NCI-H1694 (cell line): ENCODE measurements around the gene CEP57L1.
"Not testable (repeated sequence)": the region's sequence is repeated elsewhere in the genome, so short reads cannot be mapped to it uniquely, and the experiment has no call there.

Experiments
- DNase-seq: peaks from one replicate; lab custom pipeline; 2025; lab: John Stamatoyannopoulos, UW

Gene CEP57L1

DNA sequence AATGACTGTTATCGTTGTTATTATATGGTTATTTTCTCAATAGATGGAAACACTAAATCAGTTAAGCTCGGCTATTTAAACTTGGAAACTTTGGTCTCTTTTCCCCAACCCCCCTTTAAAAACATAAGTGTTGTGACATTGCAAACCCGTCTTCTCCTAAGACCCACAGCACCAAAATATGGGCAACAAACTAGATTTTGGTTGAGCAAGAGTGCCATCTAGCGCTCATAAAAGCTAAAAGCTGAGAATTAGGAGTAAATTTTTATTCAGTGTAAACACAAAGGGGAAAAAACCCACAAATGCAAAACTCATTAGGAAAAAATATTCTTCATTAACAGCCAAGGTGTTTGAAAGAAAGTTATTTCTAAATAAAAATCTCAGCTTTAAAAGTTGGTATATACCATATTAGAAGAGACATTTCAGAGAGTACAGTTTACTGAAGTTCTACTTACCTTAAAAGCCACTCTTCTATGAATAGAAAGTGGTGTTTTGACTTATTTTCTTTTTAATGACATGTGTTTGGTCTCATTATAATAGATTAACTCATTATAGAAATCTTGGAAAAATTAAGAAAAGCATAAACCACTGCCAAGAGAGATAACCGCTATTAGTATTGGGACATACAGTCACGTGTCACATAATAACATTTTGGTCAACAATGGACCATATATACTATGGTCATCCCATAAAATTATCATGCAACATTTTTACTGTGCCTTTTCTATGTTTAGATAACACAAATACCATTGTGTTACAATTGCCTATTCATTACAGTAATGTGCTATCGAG lies 21.8 kb upstream of the CEP57L1 start:
- peak; percentile 54 for DNase-seq

DNA sequence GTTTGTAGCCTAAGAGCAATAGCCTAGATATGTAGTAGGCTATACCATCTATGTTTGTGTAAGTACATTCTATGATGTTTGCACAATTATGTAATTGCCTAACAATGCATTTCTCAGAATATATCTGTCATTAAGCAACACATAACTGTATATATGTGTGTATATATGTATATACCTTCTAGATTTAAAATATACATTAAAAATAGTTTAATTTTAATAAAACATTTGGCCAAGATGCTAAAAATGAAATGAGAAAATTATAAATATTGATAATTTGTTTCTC lies 21.2 kb upstream of the CEP57L1 start:
- no peak for DNase-seq

DNA sequence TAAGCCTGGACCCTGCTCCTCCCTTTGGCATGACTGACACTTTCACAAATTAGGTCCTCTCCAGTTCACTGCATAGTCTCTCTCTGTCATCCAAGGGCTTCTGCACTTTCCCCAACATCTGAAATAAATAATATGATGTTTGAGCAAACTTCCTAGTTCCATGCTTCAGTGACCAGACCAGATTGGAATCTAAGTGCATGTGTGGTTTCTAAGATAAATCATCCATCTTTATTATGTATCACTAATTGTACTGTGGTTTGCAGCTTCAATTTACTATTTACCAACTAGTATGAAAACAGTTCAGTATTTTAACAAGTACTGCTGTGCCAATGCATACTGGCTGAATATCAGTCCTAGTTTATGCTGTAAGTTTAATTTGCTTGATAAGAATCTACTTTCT lies 19.4 kb upstream of the CEP57L1 start:
- DNase-seq: peak; percentile 5

DNA sequence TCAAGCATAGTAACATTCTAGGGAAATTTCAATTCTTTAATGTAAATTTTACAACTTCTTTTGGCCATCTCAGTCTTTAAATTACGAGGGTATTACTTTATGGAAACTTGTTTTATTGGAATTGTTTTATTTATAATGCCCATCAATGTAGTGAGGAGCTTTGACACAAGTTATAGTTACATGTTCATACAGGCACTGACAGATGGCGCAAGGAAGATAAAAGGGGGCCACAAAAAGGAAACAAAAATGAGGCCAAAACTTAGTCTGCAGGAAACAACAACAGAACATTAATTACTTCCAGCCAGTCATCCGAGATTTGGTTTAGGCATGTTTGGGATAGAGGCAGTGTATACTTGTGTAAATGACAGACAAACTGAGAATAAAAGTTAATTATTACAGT lies 18.9 kb upstream of the CEP57L1 start:
- peak; percentile 17 for DNase-seq

DNA sequence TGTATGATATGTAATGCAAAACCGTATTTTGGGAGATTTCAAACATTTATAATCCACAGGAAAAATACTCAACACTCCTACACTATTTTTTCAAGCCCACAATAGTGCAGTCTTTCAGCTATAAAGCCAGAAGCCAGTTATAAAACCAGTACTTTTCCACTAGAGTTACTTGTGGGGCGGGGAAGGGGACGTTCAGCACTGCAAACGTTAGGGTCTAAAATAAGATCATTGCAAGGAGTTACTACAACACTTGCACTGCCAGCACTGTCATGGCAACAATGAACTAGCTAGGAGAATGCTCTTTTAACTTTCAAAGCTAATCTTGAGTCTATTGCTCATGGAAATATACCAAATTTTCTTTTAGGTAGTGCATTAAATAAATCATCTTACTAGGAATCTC lies 15.3 kb upstream of the CEP57L1 start:
- DNase-seq: no peak

DNA sequence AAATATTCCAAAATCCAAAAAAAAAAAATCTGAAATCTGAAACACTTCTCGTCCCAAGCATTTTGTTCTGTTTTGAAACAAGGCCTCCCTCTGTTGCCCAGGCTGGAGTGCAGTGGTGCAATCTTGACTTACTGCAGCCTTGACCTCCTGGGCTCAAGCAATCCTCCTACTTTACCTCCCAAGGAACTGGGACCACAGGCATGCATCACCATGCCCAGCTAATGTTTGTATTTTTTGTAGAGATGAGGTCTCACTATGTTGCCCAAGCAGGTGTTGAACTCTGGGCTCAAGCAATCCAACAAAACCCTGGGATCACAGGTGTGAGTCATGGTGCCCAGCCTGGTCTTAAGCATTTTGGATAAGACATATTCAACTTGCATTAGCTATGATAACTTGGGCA lies 14.3 kb upstream of the CEP57L1 start:
- no peak for DNase-seq

DNA sequence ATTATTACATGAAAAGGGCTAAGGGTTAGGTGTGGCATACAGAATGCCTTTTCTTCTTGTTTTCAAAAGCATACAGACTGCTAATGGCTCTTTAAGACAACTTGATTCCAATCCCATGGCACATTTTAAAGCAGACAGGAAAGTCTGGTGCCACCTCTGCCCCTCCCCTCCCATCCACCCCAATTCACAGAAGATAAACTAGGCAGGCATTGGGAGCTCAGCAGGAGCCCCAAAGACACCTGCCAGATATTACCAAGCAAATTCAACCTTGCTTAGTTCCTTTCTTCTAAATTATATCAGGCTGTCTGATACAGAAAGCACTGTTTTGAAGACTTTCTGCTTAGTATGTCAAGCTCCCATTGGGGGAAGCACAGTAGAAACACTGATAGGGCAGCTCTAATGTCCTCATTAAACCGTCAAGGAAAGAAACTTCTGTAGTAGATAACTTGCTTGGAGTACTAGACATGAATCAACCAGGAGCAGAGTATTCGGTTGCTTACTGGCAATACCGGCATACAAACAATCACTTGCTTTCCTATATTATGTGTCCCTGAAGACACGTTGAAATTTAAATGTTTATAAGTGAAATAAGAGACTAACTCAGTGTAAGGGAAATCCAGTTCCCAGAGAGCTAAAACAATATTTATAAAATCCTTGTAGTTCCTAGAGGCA lies 13.7 kb upstream of the CEP57L1 start:
- DNase-seq: no peak

DNA sequence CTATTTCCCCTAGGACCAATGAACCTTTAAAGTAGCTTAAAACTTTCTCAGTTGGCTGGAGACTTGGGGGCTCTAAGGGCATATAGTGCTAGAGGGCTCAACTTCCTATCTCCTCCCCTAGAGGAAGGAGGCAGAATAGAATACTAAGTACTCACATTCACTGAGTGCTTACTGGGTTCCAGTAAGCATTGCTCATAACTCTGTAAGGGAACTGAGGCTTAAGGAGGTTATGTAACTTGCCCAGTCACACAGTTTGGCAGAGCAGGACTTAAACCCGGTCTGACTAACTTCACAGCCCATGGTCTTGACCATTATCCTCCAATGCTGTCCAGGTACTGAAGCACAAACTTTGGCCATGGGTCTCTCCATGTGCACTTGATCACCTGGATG lies 13.1 kb upstream of the CEP57L1 start:
- no peak for DNase-seq

DNA sequence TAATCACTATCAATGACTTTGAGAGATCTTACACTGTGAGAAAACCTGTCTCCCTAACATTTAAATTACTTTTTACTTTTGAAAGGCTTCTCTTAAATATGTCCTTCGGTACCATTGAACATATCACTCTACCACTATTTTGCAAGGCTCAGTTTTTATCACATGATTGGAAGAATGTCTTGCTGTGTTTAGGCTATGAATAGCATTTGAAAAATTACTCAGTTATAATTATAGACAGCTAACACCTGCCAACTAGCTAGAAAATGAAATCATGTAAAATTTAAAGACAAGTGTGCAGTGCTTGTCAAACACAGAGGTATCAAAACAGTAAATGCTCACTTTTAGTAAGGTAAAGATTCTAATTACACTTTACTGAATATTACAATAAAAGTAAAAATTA lies 11.7 kb upstream of the CEP57L1 start:
- DNase-seq: no peak

DNA sequence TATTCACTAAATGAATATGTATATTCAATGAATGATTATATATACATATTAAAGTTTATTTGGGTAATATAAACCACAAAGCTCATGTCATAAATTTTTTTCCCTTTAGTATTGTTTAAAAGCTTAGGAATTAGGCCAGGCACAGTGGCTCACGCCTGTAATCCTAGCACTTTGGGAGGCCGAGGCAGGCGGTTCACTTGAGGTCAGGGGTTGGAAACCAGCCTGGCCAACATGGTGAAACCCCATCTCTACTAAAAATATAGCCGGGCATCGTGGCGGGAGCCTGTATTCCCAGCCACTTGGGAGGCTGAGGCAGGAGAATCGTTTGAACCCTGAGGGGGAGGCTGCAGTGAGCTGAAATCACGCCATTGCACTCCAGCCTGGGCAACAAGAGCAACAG lies 11.2 kb upstream of the CEP57L1 start:
- DNase-seq: not testable (repeated sequence)

DNA sequence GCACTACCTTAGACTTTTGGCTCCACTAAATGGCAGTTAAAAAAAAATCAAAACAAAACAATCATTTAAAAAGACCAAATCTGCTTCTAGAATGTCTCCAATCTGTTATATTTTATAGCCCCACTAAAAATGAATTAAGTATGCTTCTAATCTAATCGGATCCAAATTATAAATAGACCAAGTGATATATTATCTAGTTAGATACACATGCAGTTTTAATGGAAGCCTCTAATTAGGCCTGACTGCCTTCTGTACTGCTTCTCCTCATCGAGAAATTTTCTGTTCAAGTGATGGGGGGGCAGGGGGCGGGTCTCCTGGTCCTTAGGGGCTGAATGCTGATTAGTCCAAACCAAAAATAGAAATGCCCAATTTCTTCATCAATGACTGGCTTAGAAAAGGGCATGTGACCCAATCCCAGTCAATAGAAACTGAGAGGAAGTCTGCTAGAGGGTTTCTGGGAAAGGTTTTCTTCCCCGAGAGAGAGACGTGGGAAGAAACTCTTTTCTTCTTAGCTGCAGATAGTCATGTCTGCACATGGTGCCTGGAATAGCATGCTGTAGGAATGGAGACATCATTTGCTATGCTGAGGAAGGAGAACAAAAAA lies 7.5 kb upstream of the CEP57L1 start:
- DNase-seq: no peak

DNA sequence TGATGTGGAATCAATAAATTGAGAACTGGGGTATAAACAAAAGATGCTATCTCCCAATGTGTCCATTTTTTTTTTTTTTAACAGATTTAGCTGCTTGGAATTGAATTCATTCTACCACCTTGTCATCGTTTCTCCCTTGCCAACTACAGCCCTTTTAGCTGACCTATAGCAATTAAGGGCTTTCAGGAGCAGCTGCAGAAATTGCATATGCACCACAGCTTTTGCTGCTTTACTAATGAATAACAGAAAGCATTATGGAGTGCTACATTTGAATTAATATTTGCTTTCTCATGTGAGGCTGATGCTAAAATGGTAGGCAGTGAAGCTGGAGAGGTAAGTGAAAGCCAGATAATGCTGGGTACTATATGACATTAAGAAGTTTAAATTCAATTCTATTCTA lies 6.3 kb upstream of the CEP57L1 start:
- no peak for DNase-seq

DNA sequence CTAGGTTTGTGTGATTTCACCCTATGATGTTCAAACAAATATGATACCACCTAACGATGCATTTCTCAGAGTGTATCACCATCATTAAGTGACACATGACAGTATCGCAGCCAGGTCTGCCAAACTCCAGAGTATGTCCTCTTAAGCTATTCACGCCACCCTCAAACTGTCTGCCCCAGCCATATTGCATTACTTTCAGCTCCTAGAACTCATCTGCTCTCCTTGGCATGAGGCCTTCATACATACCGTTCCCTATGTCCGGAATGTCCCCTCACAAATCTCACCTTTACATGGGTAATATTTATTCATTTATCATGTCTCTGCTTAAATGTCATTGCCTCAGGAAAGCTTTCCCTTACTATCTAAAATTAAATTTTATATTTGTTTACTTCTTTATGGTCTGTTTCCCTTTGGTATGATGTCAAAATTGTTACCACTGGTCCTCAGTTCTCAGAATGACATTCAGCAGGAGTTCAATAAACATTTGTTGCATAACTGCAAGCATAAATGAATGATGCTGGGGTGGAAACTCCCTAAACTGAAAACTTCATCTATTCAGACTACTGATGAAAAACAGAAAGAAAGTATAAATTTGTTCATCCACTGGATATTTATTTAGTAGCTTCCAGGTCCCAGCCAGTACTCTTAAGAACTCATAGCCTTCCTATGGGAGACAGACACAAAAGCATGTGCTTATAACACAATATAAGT lies 3.8 kb upstream of the CEP57L1 start:
- DNase-seq: no peak

DNA sequence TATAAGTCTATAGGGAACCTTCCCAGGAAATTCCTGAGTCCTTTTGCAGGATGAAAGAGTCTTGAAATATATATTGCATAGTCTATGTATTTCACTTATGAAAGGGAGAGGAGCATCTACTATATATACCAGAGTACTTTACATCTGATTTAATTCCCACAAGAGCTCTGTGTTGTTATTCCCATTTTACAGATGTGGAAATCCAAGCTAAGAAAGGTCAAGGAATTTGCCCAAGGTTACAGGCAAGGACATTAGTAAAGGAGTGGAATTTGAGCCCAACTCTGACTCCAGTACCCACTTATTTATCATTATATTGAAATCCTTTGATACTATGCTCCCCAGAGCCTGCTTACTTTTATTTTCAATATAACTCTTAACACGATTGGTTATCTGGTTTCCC lies 3.2 kb upstream of the CEP57L1 start:
- no peak for DNase-seq

DNA sequence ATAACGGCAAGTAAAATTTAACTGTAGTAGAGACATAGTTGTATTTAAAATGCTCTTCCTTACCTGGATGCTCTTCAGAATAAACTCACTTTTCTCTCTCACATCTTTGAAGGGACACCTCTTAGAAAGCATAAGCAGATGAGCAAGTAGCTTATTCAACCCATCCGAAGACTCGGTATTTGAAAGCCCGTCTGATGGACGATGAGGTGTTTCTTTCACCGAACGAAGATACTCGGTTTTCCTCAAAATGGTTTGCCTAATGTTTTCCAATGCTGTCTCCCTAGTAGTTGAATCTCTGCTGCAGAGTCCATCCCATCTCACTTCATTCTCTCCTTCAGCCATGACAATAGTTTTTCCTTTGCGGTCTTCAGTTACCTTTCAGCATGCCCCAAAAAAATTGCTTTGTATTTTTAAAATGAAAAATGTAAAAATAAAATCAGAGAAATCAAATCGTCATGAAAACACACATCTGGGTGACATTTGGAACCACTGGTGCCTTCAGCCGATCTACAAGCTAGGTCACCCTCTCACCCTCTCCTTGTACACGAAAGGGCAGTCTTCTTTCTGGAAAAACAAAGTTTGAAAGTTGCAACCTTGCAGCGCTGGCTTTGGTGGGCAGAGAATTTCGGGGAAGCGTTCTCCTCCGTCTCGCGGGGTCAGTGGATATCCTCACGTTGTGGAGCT lies 1.4 kb upstream of the CEP57L1 start:
- DNase-seq: no peak

DNA sequence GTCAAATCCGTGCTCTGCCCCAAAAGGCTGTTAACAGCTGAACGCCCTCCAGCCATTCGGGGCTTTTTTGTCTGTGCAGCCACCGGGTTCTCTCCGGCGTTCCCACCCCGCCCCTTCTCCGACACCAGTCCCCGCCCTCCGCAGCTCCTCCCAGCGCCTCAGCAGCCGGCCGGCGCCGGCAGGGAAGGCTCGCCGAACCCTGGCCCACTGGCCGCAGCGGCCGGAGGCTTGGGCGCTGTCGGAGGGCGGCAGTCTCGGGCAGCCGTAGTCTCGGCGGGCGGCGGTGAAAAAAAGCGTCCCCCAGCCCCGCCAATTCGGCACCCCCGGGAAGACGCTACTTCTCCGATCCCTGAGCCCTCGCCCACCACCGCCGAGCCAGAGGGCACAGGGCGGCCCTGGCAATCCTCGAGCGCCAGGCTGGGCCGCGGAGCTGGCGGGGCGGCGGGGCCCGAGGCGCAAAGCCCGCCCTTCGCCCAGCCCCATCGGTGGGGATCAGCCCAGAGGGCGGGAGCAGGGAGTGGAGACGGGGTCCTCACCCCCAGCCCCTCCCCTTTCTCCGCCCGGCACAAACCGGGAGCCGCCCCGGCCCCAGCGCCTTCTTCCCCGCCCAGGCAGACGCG lies 781 bp upstream of the CEP57L1 start, which contains the start of gene SESN1:
TSS of gene SESN1 (minus strand) at position 431 of the 620 bp plus-strand sequence. CDS start 773 bp downstream, outside the sequence.
- peak; percentile 42 for DNase-seq

DNA sequence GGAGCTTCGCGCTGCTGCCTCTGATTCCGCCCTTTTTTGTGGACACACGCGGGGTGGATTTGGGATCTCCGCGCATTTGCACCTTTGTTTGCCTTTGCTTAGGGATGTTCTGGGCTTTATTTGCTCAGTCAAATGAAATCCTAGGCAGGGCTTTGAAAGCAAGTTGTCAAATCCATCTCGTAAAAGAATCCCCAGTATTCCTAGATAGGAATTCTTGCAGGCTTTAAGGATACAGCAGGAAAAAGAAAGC lies 453 bp downstream of the CEP57L1 start:
- DNase-seq: no peak

DNA sequence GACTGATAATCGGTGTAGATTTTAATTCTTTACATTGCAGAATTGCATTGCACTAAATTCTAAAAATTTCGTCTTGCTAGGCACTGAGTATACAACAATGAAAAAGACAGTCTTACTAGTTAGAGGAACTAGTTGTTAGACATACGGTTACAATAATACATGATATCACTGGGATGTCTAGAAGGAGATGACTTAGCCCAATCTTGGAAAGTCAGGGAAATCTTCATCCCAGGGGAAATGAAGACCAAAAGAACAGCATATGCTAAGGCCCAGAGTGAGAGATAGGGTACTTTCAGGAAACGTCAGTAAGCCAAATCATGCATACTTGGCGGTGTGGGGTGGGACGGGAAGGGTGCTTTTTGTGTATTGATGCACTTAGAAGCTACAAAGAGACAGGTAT lies 901 bp downstream of the CEP57L1 start:
- DNase-seq: no peak

DNA sequence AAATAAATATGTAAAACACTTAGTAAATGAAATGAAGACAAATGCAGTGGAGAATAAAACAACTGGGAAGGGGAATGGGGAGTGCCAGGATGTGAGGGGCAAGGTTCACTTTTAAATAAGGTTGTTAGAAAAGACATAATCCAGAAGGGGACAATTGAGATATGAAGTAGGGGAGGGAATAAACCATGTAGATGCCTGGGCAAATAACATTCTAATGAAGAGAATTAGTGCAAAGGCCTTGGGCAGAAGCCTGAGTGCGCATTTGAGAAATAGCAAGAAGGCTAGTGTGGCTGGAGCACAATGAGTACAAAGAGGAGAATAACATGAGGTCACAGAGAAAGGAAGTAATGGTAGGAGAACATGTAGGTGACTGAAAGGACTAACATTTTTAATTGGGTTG lies 2.4 kb downstream of the CEP57L1 start:
- DNase-seq: no peak

DNA sequence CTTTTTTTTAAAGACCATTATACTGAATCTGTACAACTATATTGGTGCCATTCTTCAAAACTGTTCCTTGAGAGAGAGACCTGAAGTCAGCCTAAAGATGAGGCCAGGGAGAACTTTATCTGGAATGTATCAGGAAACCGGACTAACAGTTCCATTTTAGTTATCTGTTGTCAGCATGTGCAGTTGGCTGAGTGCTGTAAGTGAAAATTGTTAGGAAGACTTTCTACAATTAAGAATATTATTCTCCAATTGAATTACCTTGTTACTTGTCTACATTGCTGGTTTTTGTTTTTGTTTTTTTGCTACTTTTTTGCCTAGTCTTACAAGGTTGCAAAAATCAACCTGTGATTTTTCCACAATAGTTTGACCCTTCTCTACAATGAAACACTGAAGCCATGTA lies 7.5 kb downstream of the CEP57L1 start:
- no peak for DNase-seq

DNA sequence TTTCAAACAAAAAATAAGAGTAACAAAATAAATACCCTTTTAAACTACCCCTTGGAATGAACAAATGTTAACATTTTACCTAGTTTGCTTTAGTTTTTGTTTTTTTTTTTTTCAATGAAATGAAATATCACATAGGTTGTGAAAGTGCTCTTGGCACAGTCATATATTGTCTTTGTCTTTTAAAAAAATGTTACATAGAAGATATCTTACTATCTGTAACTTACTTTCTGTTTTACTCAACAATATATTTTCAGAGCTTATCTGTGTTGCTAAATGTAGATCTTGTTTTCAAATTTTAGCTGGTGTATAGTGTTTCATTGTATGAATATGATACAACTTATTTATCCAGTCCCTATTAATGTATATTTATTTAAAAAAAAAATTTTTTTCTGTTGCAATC lies 8.6 kb downstream of the CEP57L1 start:
- DNase-seq: no peak

DNA sequence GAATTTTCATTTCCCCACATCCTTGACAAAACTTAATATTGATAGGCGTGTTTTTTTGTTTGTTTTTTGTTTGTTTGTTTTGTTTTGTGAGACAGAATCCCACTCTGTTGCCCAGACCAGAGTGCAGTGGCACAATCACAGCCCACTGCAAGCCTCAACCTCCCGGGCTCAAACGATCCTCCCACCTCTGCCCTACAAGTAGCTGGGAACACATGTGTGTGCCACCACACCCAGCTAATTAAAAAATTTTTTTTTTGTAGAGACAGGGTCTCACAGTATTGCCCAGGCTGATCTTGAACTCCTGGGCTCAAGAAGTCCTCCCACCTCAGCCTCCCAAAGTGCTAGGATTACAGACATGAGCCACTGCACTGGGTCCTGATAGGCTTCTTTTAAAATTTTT lies 9.2 kb downstream of the CEP57L1 start:
- DNase-seq: no peak
